ENCODE data around the gene C19orf25. TPM values are rescaled to one million over a fixed set of nuclear protein-coding genes. Genes with fewer than 3 reads are reported as not detected.
A peak's percentile ranks its signal among the peaks of the same experiment; 100 is the strongest.
"Not testable (repeated sequence)": the region's sequence is repeated elsewhere in the genome, so short reads cannot be mapped to it uniquely, and the experiment has no call there.

C19orf25 gene
- total and polyA plus RNA-seq, 8 donors = 17.7 to 32.2 (median 24.7) TPM

- intact Hi-C loops (cut with DNase I) = no loop called here
- H3K4me1 ChIP-seq = peaks cover 0 to 8% of the 10 kb centered on the region in 2 donors
- no peak overlapping the region for H3K4me3 ChIP-seq
- H3K27ac ChIP-seq = no peak overlapping the region
- DNase-seq (peak in 1 of 4 donors; percentile 78), ATAC-seq (no peak)
- no peaks in the 10 kb centered on the region for H3K9me3 ChIP-seq
- TF ChIP-seq, protein P1, sequence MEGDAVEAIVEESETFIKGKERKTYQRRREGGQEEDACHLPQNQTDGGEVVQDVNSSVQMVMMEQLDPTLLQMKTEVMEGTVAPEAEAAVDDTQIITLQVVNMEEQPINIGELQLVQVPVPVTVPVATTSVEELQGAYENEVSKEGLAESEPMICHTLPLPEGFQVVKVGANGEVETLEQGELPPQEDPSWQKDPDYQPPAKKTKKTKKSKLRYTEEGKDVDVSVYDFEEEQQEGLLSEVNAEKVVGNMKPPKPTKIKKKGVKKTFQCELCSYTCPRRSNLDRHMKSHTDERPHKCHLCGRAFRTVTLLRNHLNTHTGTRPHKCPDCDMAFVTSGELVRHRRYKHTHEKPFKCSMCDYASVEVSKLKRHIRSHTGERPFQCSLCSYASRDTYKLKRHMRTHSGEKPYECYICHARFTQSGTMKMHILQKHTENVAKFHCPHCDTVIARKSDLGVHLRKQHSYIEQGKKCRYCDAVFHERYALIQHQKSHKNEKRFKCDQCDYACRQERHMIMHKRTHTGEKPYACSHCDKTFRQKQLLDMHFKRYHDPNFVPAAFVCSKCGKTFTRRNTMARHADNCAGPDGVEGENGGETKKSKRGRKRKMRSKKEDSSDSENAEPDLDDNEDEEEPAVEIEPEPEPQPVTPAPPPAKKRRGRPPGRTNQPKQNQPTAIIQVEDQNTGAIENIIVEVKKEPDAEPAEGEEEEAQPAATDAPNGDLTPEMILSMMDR (IDR thresholded peaks at IDR 0.05) = no peak
- H3K27me3 ChIP-seq = no peaks in the 10 kb centered on the region
- H3K36me3 ChIP-seq = no peaks in the 10 kb centered on the region
These were observed 4.3 kb upstream of the C19orf25 start for GRCh38 chr19:1483131-1483978.

- TF ChIP-seq, protein P1 (IDR thresholded peaks at IDR 0.05) = no peak
- Histone ChIP-seq H3K9me3 (no peaks in the 10 kb centered on the region), H3K36me3 (no peaks in the 10 kb centered on the region), H3K4me3 (no peak overlapping the region), H3K27me3 (no peaks in the 10 kb centered on the region), H3K27ac (no peak overlapping the region), H3K4me1 (peaks cover 4 to 16% of the 10 kb centered on the region in 2 donors)
- intact Hi-C loops (cut with DNase I) = no loop called here
- no peak for DNase-seq
- no peak for ATAC-seq
These were observed 3.5 kb upstream of the C19orf25 start for GRCh38 chr19:1482361-1483130.

DNA sequence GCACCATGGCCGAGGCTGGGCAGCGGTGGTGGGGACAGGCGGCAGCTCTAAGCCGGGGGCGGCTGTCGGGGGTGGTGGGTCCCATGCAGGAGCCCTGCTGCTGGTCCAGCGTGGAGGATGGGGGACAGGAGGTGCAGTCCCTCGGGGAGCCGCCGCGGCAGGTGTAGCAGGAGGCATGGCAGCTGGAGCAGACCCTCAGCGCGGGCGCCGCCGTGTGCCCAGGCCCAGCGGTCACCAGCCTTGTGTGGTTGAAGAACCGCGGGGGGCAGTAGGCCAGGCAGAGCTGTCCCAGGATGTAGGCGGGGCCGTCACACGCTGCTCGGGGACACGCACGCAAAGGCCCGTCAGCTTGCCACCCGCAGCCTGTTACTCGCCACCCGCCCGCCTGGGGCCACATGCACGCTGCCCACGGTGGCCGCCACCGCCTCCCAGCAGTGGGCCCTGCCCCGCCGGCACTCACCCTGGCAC, 2.9 kb upstream of the C19orf25 start:
- intact Hi-C loops (cut with DNase I) = no loop called here
- no peak for ATAC-seq
- TF ChIP-seq, protein P1 (IDR thresholded peaks at IDR 0.05) = no peak
- Histone ChIP-seq H3K9me3 (no peaks in the 10 kb centered on the region), H3K27ac (no peak overlapping the region), H3K36me3 (peaks cover 0 to 6% of the 10 kb centered on the region in 2 donors), H3K4me1 (peaks cover 4 to 22% of the 10 kb centered on the region in 2 donors), H3K27me3 (no peaks in the 10 kb centered on the region), H3K4me3 (no peak overlapping the region)
- DNase-seq = peak in 1 of 4 donors; percentile 76

DNA sequence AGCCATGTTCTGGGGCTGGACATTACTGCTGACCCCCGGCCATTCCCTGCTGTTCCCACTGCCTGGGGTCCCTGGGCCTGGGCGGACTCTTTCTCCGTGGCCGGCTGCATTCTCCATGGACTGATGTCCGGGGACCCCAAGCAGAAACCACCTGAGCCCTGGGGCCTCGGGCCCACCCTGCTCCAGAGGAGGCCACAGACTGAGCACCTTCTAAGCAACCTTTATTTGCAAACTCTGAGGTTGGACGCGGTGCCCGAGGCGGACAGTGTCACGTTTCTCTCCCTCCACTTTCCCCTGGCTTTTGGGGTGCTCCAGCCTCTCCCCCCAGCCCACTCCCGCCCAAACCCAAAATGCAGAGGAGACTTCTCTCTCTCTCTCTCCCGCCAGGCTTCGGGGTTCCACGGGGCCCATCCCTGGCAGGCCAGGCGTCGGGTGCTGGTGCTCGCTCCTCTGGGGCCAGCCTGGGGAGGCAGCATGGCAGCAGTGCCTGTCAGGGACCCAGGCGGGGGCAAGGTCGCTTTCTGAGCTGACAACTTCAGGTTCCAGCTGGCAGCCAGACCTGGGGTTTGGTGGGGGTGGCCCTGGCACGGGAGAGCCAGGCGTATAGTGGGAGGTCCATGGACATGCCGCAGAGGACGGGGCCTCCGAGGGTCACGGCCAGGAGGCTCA, 2.3 kb upstream of the C19orf25 start:
- H3K4me3 ChIP-seq = no peak overlapping the region
- intact Hi-C loops (cut with DNase I) = no loop called here
- H3K27ac ChIP-seq = no peak overlapping the region
- ATAC-seq = no peak
- no peaks in the 10 kb centered on the region for H3K9me3 ChIP-seq
- H3K4me1 ChIP-seq = peaks cover 4 to 22% of the 10 kb centered on the region in 2 donors
- TF ChIP-seq, protein P1 (IDR thresholded peaks at IDR 0.05) = no peak
- no peaks in the 10 kb centered on the region for H3K27me3 ChIP-seq
- peaks cover 0 to 12% of the 10 kb centered on the region in 2 donors for H3K36me3 ChIP-seq
- DNase-seq = peak in 1 of 4 donors; percentile 67

GRCh38 chr19:1477056-1477455, 2.0 kb downstream of the C19orf25 start:
- H3K4me3 ChIP-seq; intact Hi-C loops (cut with DNase I); DNase-seq; H3K9me3 ChIP-seq; ATAC-seq; H3K27ac ChIP-seq: not testable (repeated sequence)
- peaks cover 0 to 36% of the 10 kb centered on the region in 2 donors for H3K36me3 ChIP-seq
- peaks cover 4 to 30% of the 10 kb centered on the region in 2 donors for H3K4me1 ChIP-seq
- peaks cover 15 to 24% of the 10 kb centered on the region in 2 donors for H3K27me3 ChIP-seq

Measured in left lung (tissue), 10 donors.